NCI-H1436 treated with DMSO at 0.1 percent for 48 hours (cell line): ENCODE measurements around the gene SUGP1.

Experiments
- DNase-seq: peaks from one replicate; lab custom pipeline; 2025; lab: John Stamatoyannopoulos, UW

SUGP1 gene

DNA sequence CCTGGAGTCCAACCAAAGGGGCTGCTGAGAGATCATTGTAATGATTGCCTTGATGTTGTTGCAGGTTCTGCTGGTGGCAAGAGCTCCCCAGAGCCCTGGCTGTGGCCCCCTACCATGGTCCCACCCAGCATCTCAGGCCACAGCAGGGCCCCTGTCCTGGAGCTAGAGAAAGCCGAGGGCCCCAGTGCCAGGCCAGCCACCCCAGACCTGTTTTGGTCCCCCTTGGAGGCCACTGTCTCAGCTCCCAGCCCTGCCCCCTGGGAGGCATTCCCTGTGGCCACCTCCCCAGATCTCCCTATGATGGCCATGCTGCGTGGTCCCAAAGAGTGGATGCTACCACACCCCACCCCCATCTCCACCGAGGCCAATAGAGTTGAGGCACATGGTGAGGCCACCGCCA, 93.1 kb downstream of the SUGP1 start:
- DNase-seq = no peak

DNA sequence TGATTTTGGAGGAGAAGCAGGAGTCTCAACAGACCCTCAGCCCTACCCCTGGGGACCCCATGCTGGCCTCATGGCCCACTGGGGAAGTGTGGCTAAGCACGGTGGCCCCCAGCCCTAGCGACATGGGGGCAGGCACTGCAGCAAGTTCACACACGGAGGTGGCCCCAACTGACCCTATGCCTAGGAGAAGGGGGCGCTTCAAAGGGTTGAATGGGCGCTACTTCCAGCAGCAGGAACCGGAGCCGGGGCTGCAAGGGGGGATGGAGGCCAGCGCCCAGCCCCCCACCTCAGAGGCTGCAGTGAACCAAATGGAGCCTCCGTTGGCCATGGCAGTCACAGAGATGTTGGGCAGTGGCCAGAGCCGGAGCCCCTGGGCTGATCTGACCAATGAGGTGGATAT, 93.6 kb downstream of the SUGP1 start:
- no peak for DNase-seq

GRCh38 chr19:19226204-19226603, 94.1 kb downstream of the SUGP1 start:
- no peak for DNase-seq
